ENCODE results near the gene MAD1L1. TPM values are rescaled to one million over a fixed set of nuclear protein-coding genes. Genes with fewer than 3 reads are reported as not detected.
A peak's percentile ranks its signal among the peaks of the same experiment; 100 is the strongest.

MAD1L1 gene
- total and polyA plus RNA-seq, 4 donors = 29.3 to 44.1 (median 35.8) TPM

GRCh38 chr7:1918063-1918645 is 314.6 kb downstream of the MAD1L1 start:
- Histone ChIP-seq H3K36me3 (ENCODE audit: control insufficient read depth, insufficient read depth, low read length) (peaks cover 56% of the 10 kb centered on the region), H3K27me3 (ENCODE audit: control insufficient read depth, insufficient read depth, low read length) (no peaks in the 10 kb centered on the region), H3K27ac (ENCODE audit: low read depth, low read length) (no peak overlapping the region), H3K9me3 (ENCODE audit: control insufficient read depth, insufficient read depth, low read length) (no peaks in the 10 kb centered on the region), H3K4me3 (ENCODE audit: low read depth, low read length) (no peak overlapping the region), H3K4me1 (ENCODE audit: control insufficient read depth, insufficient read depth, low read length) (peaks cover 50% of the 10 kb centered on the region)
- no peak for DNase-seq (ENCODE audit: low read depth in 4 of 6, low spot score in 6 of 6)
- 94% methylated on average over 23 of the region's 23 CpGs for WGBS (ENCODE audit: insufficient coverage)

GRCh38 chr7:1917221-1918062 is 315.3 kb downstream of the MAD1L1 start:
- peak in 1 of 6 donors; percentile 73 for DNase-seq (ENCODE audit: low read depth in 4 of 6, low spot score in 6 of 6)

GRCh38 chr7:1916601-1916970 is 316.2 kb downstream of the MAD1L1 start:
- Histone ChIP-seq H3K4me1 (ENCODE audit: control insufficient read depth, insufficient read depth, low read length) (peaks cover 62% of the 10 kb centered on the region), H3K36me3 (ENCODE audit: control insufficient read depth, insufficient read depth, low read length) (peaks cover 55% of the 10 kb centered on the region), H3K4me3 (ENCODE audit: low read depth, low read length) (no peak overlapping the region), H3K27ac (ENCODE audit: low read depth, low read length) (no peak overlapping the region), H3K27me3 (ENCODE audit: control insufficient read depth, insufficient read depth, low read length) (no peaks in the 10 kb centered on the region), H3K9me3 (ENCODE audit: control insufficient read depth, insufficient read depth, low read length) (no peaks in the 10 kb centered on the region)
- no peak for DNase-seq (ENCODE audit: low read depth in 4 of 6, low spot score in 6 of 6)
- 92% methylated on average over 16 of the region's 16 CpGs for WGBS (ENCODE audit: insufficient coverage)

More at GRCh38 chr7:1917221-1918062, 315.3 kb downstream of the MAD1L1 start:
- 65% methylated on average over 29 of the region's 31 CpGs for WGBS (ENCODE audit: insufficient coverage)
- no peak overlapping the region for H3K27ac ChIP-seq (ENCODE audit: low read depth, low read length)
- H3K36me3 ChIP-seq (ENCODE audit: control insufficient read depth, insufficient read depth, low read length) = peaks cover 54% of the 10 kb centered on the region
- H3K9me3 ChIP-seq (ENCODE audit: control insufficient read depth, insufficient read depth, low read length) = no peaks in the 10 kb centered on the region
- peaks cover 57% of the 10 kb centered on the region for H3K4me1 ChIP-seq (ENCODE audit: control insufficient read depth, insufficient read depth, low read length)
- H3K27me3 ChIP-seq (ENCODE audit: control insufficient read depth, insufficient read depth, low read length) = no peaks in the 10 kb centered on the region
- H3K4me3 ChIP-seq (ENCODE audit: low read depth, low read length) = no peak overlapping the region

GRCh38 chr7:1915956-1916600 is 316.7 kb downstream of the MAD1L1 start:
- no peak overlapping the region for H3K27ac ChIP-seq (ENCODE audit: low read depth, low read length)
- no peak overlapping the region for H3K4me3 ChIP-seq (ENCODE audit: low read depth, low read length)
- peaks cover 56% of the 10 kb centered on the region for H3K36me3 ChIP-seq (ENCODE audit: control insufficient read depth, insufficient read depth, low read length)
- no peaks in the 10 kb centered on the region for H3K9me3 ChIP-seq (ENCODE audit: control insufficient read depth, insufficient read depth, low read length)
- H3K27me3 ChIP-seq (ENCODE audit: control insufficient read depth, insufficient read depth, low read length) = no peaks in the 10 kb centered on the region
- H3K4me1 ChIP-seq (ENCODE audit: control insufficient read depth, insufficient read depth, low read length) = peaks cover 60% of the 10 kb centered on the region
- WGBS (ENCODE audit: insufficient coverage) = 91% methylated on average over 25 of the region's 28 CpGs
- DNase-seq (ENCODE audit: low read depth in 4 of 6, low spot score in 6 of 6) = no peak

DNA sequence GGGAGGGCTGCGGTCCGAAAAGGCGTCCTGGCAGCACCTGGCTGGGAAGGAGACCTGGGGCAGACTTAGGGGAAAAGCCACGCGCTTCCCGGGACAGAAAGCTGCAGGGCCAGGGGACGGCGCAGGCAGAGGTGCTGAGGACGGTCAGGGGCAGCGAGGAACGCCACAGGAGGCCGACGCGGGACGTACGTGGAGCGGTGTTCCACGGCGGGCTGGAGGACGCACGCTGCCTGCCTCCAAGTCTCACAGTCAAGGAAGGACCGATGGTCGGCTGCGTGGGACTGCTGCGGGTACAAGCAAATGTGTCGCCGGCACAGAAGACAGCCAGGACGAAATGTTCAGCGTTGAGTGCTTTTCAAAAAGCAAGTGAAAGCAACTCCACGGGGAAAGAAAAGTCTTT is 317.4 kb downstream of the MAD1L1 start:
- DNase-seq (ENCODE audit: low read depth in 4 of 6, low spot score in 6 of 6) = no peak
- no peaks in the 10 kb centered on the region for H3K27me3 ChIP-seq (ENCODE audit: control insufficient read depth, insufficient read depth, low read length)
- WGBS (ENCODE audit: insufficient coverage) = 95% methylated on average over 29 of the region's 30 CpGs
- peaks cover 53% of the 10 kb centered on the region for H3K4me1 ChIP-seq (ENCODE audit: control insufficient read depth, insufficient read depth, low read length)
- H3K9me3 ChIP-seq (ENCODE audit: control insufficient read depth, insufficient read depth, low read length) = no peaks in the 10 kb centered on the region
- H3K36me3 ChIP-seq (ENCODE audit: control insufficient read depth, insufficient read depth, low read length) = peaks cover 62% of the 10 kb centered on the region
- H3K27ac ChIP-seq (ENCODE audit: low read depth, low read length) = no peak overlapping the region
- no peak overlapping the region for H3K4me3 ChIP-seq (ENCODE audit: low read depth, low read length)

- Histone ChIP-seq H3K9me3 (ENCODE audit: control insufficient read depth, insufficient read depth, low read length) (no peaks in the 10 kb centered on the region), H3K36me3 (ENCODE audit: control insufficient read depth, insufficient read depth, low read length) (peaks cover 63% of the 10 kb centered on the region), H3K4me3 (ENCODE audit: low read depth, low read length) (no peak overlapping the region), H3K27me3 (ENCODE audit: control insufficient read depth, insufficient read depth, low read length) (no peaks in the 10 kb centered on the region), H3K27ac (ENCODE audit: low read depth, low read length) (no peak overlapping the region), H3K4me1 (ENCODE audit: control insufficient read depth, insufficient read depth, low read length) (peaks cover 51% of the 10 kb centered on the region)
- DNase-seq (ENCODE audit: low read depth in 4 of 6, low spot score in 6 of 6) = no peak
- 88% methylated on average over 7 of the region's 9 CpGs for WGBS (ENCODE audit: insufficient coverage)
These were observed 318.0 kb downstream of the MAD1L1 start for GRCh38 chr7:1914743-1915142.

- H3K4me1 ChIP-seq (ENCODE audit: control insufficient read depth, insufficient read depth, low read length) = peaks cover 51% of the 10 kb centered on the region
- no peak for DNase-seq (ENCODE audit: low read depth in 4 of 6, low spot score in 6 of 6)
- peaks cover 67% of the 10 kb centered on the region for H3K36me3 ChIP-seq (ENCODE audit: control insufficient read depth, insufficient read depth, low read length)
- H3K4me3 ChIP-seq (ENCODE audit: low read depth, low read length) = no peak overlapping the region
- WGBS (ENCODE audit: insufficient coverage) = 86% methylated on average over 15 of the region's 21 CpGs
- no peaks in the 10 kb centered on the region for H3K9me3 ChIP-seq (ENCODE audit: control insufficient read depth, insufficient read depth, low read length)
- H3K27ac ChIP-seq (ENCODE audit: low read depth, low read length) = no peak overlapping the region
- H3K27me3 ChIP-seq (ENCODE audit: control insufficient read depth, insufficient read depth, low read length) = no peaks in the 10 kb centered on the region
These were observed 318.4 kb downstream of the MAD1L1 start for GRCh38 chr7:1914321-1914720.

DNA sequence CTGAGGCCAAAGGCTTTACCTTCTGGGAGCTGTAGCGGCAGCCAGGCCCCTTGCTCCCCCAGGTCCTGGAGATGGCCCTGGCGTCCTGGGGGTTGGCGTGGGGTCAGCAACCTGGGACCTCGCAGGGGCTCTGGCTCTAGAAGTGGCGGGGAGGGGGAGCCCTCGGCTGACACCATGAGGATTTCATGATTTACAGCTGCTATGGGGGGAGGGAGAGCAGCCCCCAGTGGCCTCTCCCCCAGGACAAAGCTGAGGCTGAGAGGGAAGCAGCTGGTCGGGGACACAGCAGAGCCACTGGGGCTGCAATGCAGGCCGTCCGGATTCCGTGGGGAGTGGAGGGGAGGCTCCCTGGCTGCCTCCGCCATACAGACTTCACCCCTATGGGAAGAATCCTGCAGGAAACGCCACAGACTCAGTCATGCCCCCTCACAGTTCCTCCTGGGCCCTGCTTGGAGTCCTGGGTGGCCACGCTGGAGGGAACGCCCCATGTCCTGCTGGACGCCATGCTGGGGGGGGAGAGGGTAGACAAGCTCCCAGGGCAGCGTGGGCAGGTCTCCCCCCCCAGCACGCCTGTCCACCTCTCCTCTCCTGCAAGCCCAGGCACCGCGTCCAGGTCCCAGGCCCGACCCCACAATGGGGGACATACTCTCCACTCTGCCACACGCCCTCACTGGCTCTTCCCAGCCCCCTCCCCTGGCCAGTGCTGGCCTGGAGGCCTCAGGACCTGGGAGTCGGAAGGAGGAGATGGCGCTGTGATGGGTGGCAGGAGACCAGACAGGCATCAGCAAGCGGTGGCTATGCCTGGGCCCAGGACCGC is 319.1 kb downstream of the MAD1L1 start:
- H3K4me1 ChIP-seq (ENCODE audit: control insufficient read depth, insufficient read depth, low read length) = peaks cover 48% of the 10 kb centered on the region
- peaks cover 71% of the 10 kb centered on the region for H3K36me3 ChIP-seq (ENCODE audit: control insufficient read depth, insufficient read depth, low read length)
- no peaks in the 10 kb centered on the region for H3K9me3 ChIP-seq (ENCODE audit: control insufficient read depth, insufficient read depth, low read length)
- no peak overlapping the region for H3K27ac ChIP-seq (ENCODE audit: low read depth, low read length)
- no peak for DNase-seq (ENCODE audit: low read depth in 4 of 6, low spot score in 6 of 6)
- WGBS (ENCODE audit: insufficient coverage) = 86% methylated on average over 11 of the region's 25 CpGs
- H3K4me3 ChIP-seq (ENCODE audit: low read depth, low read length) = no peak overlapping the region
- H3K27me3 ChIP-seq (ENCODE audit: control insufficient read depth, insufficient read depth, low read length) = no peaks in the 10 kb centered on the region

Data from spinal cord (tissue), 10 donors.